ENCODE measurements around the gene COL24A1. TPM values are rescaled to one million over a fixed set of nuclear protein-coding genes. Genes with fewer than 3 reads are reported as not detected.

COL24A1 gene
- total RNA-seq, 1 experiment from 2014 or later: 0.15 TPM

- H3K4me3 ChIP-seq (ENCODE audit: low read depth, low read length, poor library complexity, severe bottlenecking): no peak overlapping the region
- no peak for DNase-seq (ENCODE audit: low spot score)
- ChIA-PET CTCF (no interaction called here), POLR2A (ENCODE audit: low non-redundant PET) (no interaction called here)
- TF ChIP-seq, protein P1, sequence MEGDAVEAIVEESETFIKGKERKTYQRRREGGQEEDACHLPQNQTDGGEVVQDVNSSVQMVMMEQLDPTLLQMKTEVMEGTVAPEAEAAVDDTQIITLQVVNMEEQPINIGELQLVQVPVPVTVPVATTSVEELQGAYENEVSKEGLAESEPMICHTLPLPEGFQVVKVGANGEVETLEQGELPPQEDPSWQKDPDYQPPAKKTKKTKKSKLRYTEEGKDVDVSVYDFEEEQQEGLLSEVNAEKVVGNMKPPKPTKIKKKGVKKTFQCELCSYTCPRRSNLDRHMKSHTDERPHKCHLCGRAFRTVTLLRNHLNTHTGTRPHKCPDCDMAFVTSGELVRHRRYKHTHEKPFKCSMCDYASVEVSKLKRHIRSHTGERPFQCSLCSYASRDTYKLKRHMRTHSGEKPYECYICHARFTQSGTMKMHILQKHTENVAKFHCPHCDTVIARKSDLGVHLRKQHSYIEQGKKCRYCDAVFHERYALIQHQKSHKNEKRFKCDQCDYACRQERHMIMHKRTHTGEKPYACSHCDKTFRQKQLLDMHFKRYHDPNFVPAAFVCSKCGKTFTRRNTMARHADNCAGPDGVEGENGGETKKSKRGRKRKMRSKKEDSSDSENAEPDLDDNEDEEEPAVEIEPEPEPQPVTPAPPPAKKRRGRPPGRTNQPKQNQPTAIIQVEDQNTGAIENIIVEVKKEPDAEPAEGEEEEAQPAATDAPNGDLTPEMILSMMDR (conservative IDR thresholded peaks at IDR 0.05; ENCODE audit: low read depth, low read length): no peak
- no peak for TF ChIP-seq EZH2 (IDR thresholded peaks at IDR 0.05; ENCODE audit: borderline replicate concordance, low read depth, low read length, poor library complexity, severe bottlenecking)
- intact Hi-C loops (cut with micrococcal nuclease; ENCODE audit: unreplicated experiment): no loop called here
- no TSS peak for BruUV-seq (replicated peaks)
- H3K4me1 ChIP-seq (ENCODE audit: insufficient read depth, low read length, poor library complexity, severe bottlenecking): no peaks in the 10 kb centered on the region
- H3K9me3 ChIP-seq (ENCODE audit: low read depth, low read length, poor library complexity, severe bottlenecking): no peaks in the 10 kb centered on the region
- no peak overlapping the region for H3K27ac ChIP-seq (ENCODE audit: low read depth, low read length, poor library complexity, severe bottlenecking)
- H3K36me3 ChIP-seq (ENCODE audit: insufficient read depth, low read length, poor library complexity, severe bottlenecking): no peaks in the 10 kb centered on the region
- no peaks in the 10 kb centered on the region for H3K27me3 ChIP-seq (replicated peaks; ENCODE audit: insufficient read depth, low read depth, low read length, poor library complexity)
Observed at GRCh38 chr1:85824066-85824840, 332.3 kb downstream of the COL24A1 start.

- Histone ChIP-seq H3K36me3 (ENCODE audit: insufficient read depth, low read length, poor library complexity, severe bottlenecking) (no peaks in the 10 kb centered on the region), H3K4me1 (ENCODE audit: insufficient read depth, low read length, poor library complexity, severe bottlenecking) (no peaks in the 10 kb centered on the region), H3K9me3 (ENCODE audit: low read depth, low read length, poor library complexity, severe bottlenecking) (no peaks in the 10 kb centered on the region), H3K27me3 (replicated peaks; ENCODE audit: insufficient read depth, low read depth, low read length, poor library complexity) (no peaks in the 10 kb centered on the region), H3K27ac (ENCODE audit: low read depth, low read length, poor library complexity, severe bottlenecking) (no peak overlapping the region), H3K4me3 (ENCODE audit: low read depth, low read length, poor library complexity, severe bottlenecking) (no peak overlapping the region)
- CTCF ChIA-PET: no interaction called here
- intact Hi-C loops (cut with micrococcal nuclease; ENCODE audit: unreplicated experiment): no loop called here
- POLR2A ChIA-PET (ENCODE audit: low non-redundant PET): no interaction called here
- TF ChIP-seq EZH2 (IDR thresholded peaks at IDR 0.05; ENCODE audit: borderline replicate concordance, low read depth, low read length, poor library complexity, severe bottlenecking): no peak
- TF ChIP-seq, protein P1 (conservative IDR thresholded peaks at IDR 0.05; ENCODE audit: low read depth, low read length): no peak
- DNase-seq (ENCODE audit: low spot score): no peak
- BruUV-seq (replicated peaks): no TSS peak
Observed at GRCh38 chr1:85822696-85823095, 333.9 kb downstream of the COL24A1 start.

DNA sequence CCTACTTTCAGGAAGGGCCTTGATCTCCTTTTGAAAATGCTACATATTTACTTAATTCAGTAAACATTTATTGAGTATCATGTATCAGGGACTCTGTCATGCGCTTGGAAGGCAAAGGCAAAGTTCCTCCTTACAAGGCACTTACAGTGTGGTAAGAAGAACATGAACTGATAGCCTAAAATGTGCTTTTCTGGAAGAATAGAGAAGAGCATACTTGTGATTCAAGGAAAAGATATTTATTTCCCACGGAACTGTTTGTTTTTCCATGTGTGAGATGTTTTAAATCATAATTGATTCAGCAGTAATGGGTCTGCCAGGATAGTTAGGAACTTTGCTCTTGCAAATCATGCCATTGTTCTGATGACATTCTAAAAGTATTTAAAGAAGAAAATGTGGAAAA is 338.2 kb downstream of the COL24A1 start:
- TF ChIP-seq EZH2 (IDR thresholded peaks at IDR 0.05; ENCODE audit: borderline replicate concordance, low read depth, low read length, poor library complexity, severe bottlenecking): no peak
- TF ChIP-seq, protein P1 (conservative IDR thresholded peaks at IDR 0.05; ENCODE audit: low read depth, low read length): no peak
- no peaks in the 10 kb centered on the region for H3K9me3 ChIP-seq (ENCODE audit: low read depth, low read length, poor library complexity, severe bottlenecking)
- H3K4me1 ChIP-seq (ENCODE audit: insufficient read depth, low read length, poor library complexity, severe bottlenecking): no peaks in the 10 kb centered on the region
- intact Hi-C loops (cut with micrococcal nuclease; ENCODE audit: unreplicated experiment): no loop called here
- H3K4me3 ChIP-seq (ENCODE audit: low read depth, low read length, poor library complexity, severe bottlenecking): no peak overlapping the region
- no peaks in the 10 kb centered on the region for H3K36me3 ChIP-seq (ENCODE audit: insufficient read depth, low read length, poor library complexity, severe bottlenecking)
- ChIA-PET POLR2A (ENCODE audit: low non-redundant PET) (no interaction called here), CTCF (no interaction called here)
- no peak for DNase-seq (ENCODE audit: low spot score)
- H3K27me3 ChIP-seq (replicated peaks; ENCODE audit: insufficient read depth, low read depth, low read length, poor library complexity): no peaks in the 10 kb centered on the region
- BruUV-seq (replicated peaks): no TSS peak
- H3K27ac ChIP-seq (ENCODE audit: low read depth, low read length, poor library complexity, severe bottlenecking): no peak overlapping the region

Data from A673 (cell line).